ENCODE results near the gene YEATS2. TPM values are rescaled to one million over a fixed set of nuclear protein-coding genes. Genes with fewer than 3 reads are reported as not detected.

YEATS2 gene
- total RNA-seq, 6 experiments from 2014 or later, result 19.0 to 24.6 (median 20.7) TPM

- H3K4me3 Mint-ChIP-seq, result no peak overlapping the region
- no peak overlapping the region for H3K27ac Mint-ChIP-seq
- H3K36me3 Mint-ChIP-seq (ENCODE audit: low read depth), result 0 out of 2 replicates have a peak, but pooled peaks cover 13% of the 10 kb centered on the region
- H3K4me1 Mint-ChIP-seq (ENCODE audit: low read depth), result no peaks in the 10 kb centered on the region
- TF ChIP-seq CTCF (IDR thresholded peaks at IDR 0.05), result no peak
- H3K27me3 Mint-ChIP-seq (ENCODE audit: insufficient read depth), result peaks cover 5% of the 10 kb centered on the region
- no peak for DNase-seq
- H3K9me3 Mint-ChIP-seq, result no peaks in the 10 kb centered on the region
These were observed 118.4 kb downstream of the YEATS2 start for GRCh38 chr3:183815951-183816475.

GRCh38 chr3:183816681-183817510 is 119.3 kb downstream of the YEATS2 start:
- peaks cover 5% of the 10 kb centered on the region for H3K27me3 Mint-ChIP-seq (ENCODE audit: insufficient read depth)
- DNase-seq, result no peak
- no peaks in the 10 kb centered on the region for H3K9me3 Mint-ChIP-seq
- 0 out of 2 replicates have a peak, but pooled peaks cover 13% of the 10 kb centered on the region for H3K36me3 Mint-ChIP-seq (ENCODE audit: low read depth)
- no peak overlapping the region for H3K4me3 Mint-ChIP-seq
- no peaks in the 10 kb centered on the region for H3K4me1 Mint-ChIP-seq (ENCODE audit: low read depth)
- no peak for TF ChIP-seq CTCF (IDR thresholded peaks at IDR 0.05)
- H3K27ac Mint-ChIP-seq, result no peak overlapping the region

- H3K9me3 Mint-ChIP-seq, result no peaks in the 10 kb centered on the region
- H3K4me3 Mint-ChIP-seq, result no peak overlapping the region
These were observed 120.0 kb downstream of the YEATS2 start for GRCh38 chr3:183817639-183818038.

GRCh38 chr3:183818041-183818620 is 120.5 kb downstream of the YEATS2 start:
- TF ChIP-seq CTCF (IDR thresholded peaks at IDR 0.05), result no peak
- no peak overlapping the region for H3K4me3 Mint-ChIP-seq
- H3K27ac Mint-ChIP-seq, result no peak overlapping the region
- H3K9me3 Mint-ChIP-seq, result no peaks in the 10 kb centered on the region
- 0 out of 2 replicates have a peak, but pooled peaks cover 7% of the 10 kb centered on the region for H3K36me3 Mint-ChIP-seq (ENCODE audit: low read depth)
- H3K27me3 Mint-ChIP-seq (ENCODE audit: insufficient read depth), result peaks cover 2% of the 10 kb centered on the region; the same call in 1 of the 2 replicates
- H3K4me1 Mint-ChIP-seq (ENCODE audit: low read depth), result no peaks in the 10 kb centered on the region
- DNase-seq, result no peak

More at GRCh38 chr3:183817639-183818038, 120.0 kb downstream of the YEATS2 start:
- DNase-seq, result no peak
- Mint-ChIP-seq H3K27ac (no peak overlapping the region), H3K36me3 (ENCODE audit: low read depth) (0 out of 2 replicates have a peak, but pooled peaks cover 12% of the 10 kb centered on the region), H3K4me1 (ENCODE audit: low read depth) (no peaks in the 10 kb centered on the region), H3K27me3 (ENCODE audit: insufficient read depth) (peaks cover 5% of the 10 kb centered on the region)
- TF ChIP-seq CTCF (IDR thresholded peaks at IDR 0.05), result no peak

- H3K27ac Mint-ChIP-seq, result no peak overlapping the region
- no peak for TF ChIP-seq CTCF (IDR thresholded peaks at IDR 0.05)
- DNase-seq, result no peak
- H3K4me3 Mint-ChIP-seq, result no peak overlapping the region
- H3K4me1 Mint-ChIP-seq (ENCODE audit: low read depth), result peaks cover 2% of the 10 kb centered on the region
- no peaks in the 10 kb centered on the region for H3K9me3 Mint-ChIP-seq
- peaks cover 2% of the 10 kb centered on the region; the same call in 1 of the 2 replicates for H3K27me3 Mint-ChIP-seq (ENCODE audit: insufficient read depth)
- 0 out of 2 replicates have a peak, but pooled peaks cover 5% of the 10 kb centered on the region for H3K36me3 Mint-ChIP-seq (ENCODE audit: low read depth)
These were observed 121.4 kb downstream of the YEATS2 start for GRCh38 chr3:183818706-183819624.

Measured in HFFc6 (cell line).